ENCODE measurements around the gene HIVEP3.

GRCh38 chr1:41955461-41956159 lies 36.9 kb upstream of the HIVEP3 start:
- no peak for TF ChIP-seq CTCF (IDR thresholded peaks at IDR 0.05)
- no peak for TF ChIP-seq POLR2A (IDR thresholded peaks at IDR 0.05)
- TF ChIP-seq POLR2AphosphoS5 (IDR thresholded peaks at IDR 0.05; ENCODE audit: insufficient read depth in 1 of 2, low read depth in 1 of 2), result no peak
